Muscle layer of colon (tissue), 2 donors: ENCODE results near the gene CAPZB.

ENCODE experiments used
- H3K27ac ChIP-seq: one replicate; pipeline ENCODE4 v1.7.0; 2013; ENCODE audit warnings: low read depth, mild to moderate bottlenecking, low read length, moderate library complexity
- H3K27me3 ChIP-seq, 2 donors: one replicate each; pipeline ENCODE4 v1.7.0; 2013; ENCODE audit warnings: low read length in 2 of 2, mild to moderate bottlenecking in 2 of 2; ENCODE audit not compliant: insufficient read depth in 2 of 2, control insufficient read depth in 1 of 2
- H3K36me3 ChIP-seq: one replicate; pipeline ENCODE4 v1.7.0; 2013; ENCODE audit warnings: mild to moderate bottlenecking, low read length; ENCODE audit not compliant: insufficient read depth
- H3K4me1 ChIP-seq: one replicate; pipeline ENCODE4 v1.7.0; 2013; ENCODE audit warnings: mild to moderate bottlenecking, low read length; ENCODE audit not compliant: insufficient read depth
- H3K4me3 ChIP-seq, 2 donors: one replicate each; pipeline ENCODE4 v1.7.0; 2013; ENCODE audit warnings: low read length in 2 of 2, low read depth in 1 of 2, mild to moderate bottlenecking in 1 of 2, moderate library complexity in 1 of 2
- H3K9ac ChIP-seq: one replicate; pipeline ENCODE4 v1.7.0; 2013; ENCODE audit warnings: low read length
- H3K9me3 ChIP-seq: one replicate; pipeline ENCODE4 v1.7.0; 2013; ENCODE audit warnings: mild to moderate bottlenecking, low read length
- donor health status: abdominal sarcoma.
- donor health status: Adenocarcinoma of cecum.

CAPZB gene

GRCh38 chr1:19345391-19345790 lies 139.9 kb downstream of the CAPZB start:
- peak overlapping the region; percentile 17 for H3K27ac ChIP-seq
- no peak overlapping the region for H3K4me3 ChIP-seq
- no peaks in the 10 kb centered on the region for H3K9me3 ChIP-seq
- H3K9ac ChIP-seq, result no peak overlapping the region
- H3K36me3 ChIP-seq, result peaks cover 47% of the 10 kb centered on the region
- no peaks in the 10 kb centered on the region for H3K27me3 ChIP-seq
- peaks cover 31% of the 10 kb centered on the region for H3K4me1 ChIP-seq

- H3K9ac ChIP-seq, result no peak overlapping the region
- H3K36me3 ChIP-seq, result peaks cover 45% of the 10 kb centered on the region
- H3K27ac ChIP-seq, result no peak overlapping the region
Measured at GRCh38 chr1:19344831-19345230, 140.5 kb downstream of the CAPZB start.

GRCh38 chr1:19344372-19344810 lies 140.9 kb downstream of the CAPZB start:
- peaks cover 31% of the 10 kb centered on the region for H3K4me1 ChIP-seq
- no peak overlapping the region for H3K4me3 ChIP-seq
- H3K27me3 ChIP-seq, result no peaks in the 10 kb centered on the region
- H3K9ac ChIP-seq, result no peak overlapping the region
- H3K36me3 ChIP-seq, result peaks cover 45% of the 10 kb centered on the region
- no peaks in the 10 kb centered on the region for H3K9me3 ChIP-seq
- no peak overlapping the region for H3K27ac ChIP-seq

More at GRCh38 chr1:19344831-19345230, 140.5 kb downstream of the CAPZB start:
- Histone ChIP-seq H3K4me3 (no peak overlapping the region), H3K4me1 (peaks cover 31% of the 10 kb centered on the region), H3K9me3 (no peaks in the 10 kb centered on the region), H3K27me3 (no peaks in the 10 kb centered on the region)

- Histone ChIP-seq H3K9ac (no peak overlapping the region), H3K36me3 (peaks cover 46% of the 10 kb centered on the region), H3K4me1 (peaks cover 31% of the 10 kb centered on the region), H3K4me3 (no peak overlapping the region), H3K27ac (no peak overlapping the region), H3K27me3 (no peaks in the 10 kb centered on the region), H3K9me3 (no peaks in the 10 kb centered on the region)
Measured at GRCh38 chr1:19343617-19344350, 141.6 kb downstream of the CAPZB start.

GRCh38 chr1:19342894-19343616 lies 142.3 kb downstream of the CAPZB start:
- Histone ChIP-seq H3K36me3 (peaks cover 46% of the 10 kb centered on the region), H3K4me1 (peaks cover 23% of the 10 kb centered on the region), H3K9ac (no peak overlapping the region), H3K27me3 (no peaks in the 10 kb centered on the region), H3K9me3 (no peaks in the 10 kb centered on the region), H3K27ac (no peak overlapping the region), H3K4me3 (no peak overlapping the region)

GRCh38 chr1:19342062-19342750 lies 143.1 kb downstream of the CAPZB start:
- Histone ChIP-seq H3K9ac (no peak overlapping the region), H3K27ac (no peak overlapping the region), H3K9me3 (no peaks in the 10 kb centered on the region), H3K4me1 (peaks cover 15% of the 10 kb centered on the region), H3K4me3 (no peak overlapping the region), H3K36me3 (peaks cover 46% of the 10 kb centered on the region), H3K27me3 (no peaks in the 10 kb centered on the region)

GRCh38 chr1:19341201-19342061 lies 143.9 kb downstream of the CAPZB start:
- Histone ChIP-seq H3K27me3 (no peaks in the 10 kb centered on the region), H3K36me3 (peaks cover 46% of the 10 kb centered on the region), H3K9me3 (no peaks in the 10 kb centered on the region), H3K9ac (no peak overlapping the region), H3K27ac (no peak overlapping the region), H3K4me1 (peaks cover 13% of the 10 kb centered on the region), H3K4me3 (no peak overlapping the region)

GRCh38 chr1:19340387-19340937 lies 144.9 kb downstream of the CAPZB start:
- Histone ChIP-seq H3K9me3 (no peaks in the 10 kb centered on the region), H3K4me3 (no peak overlapping the region), H3K4me1 (peaks cover 13% of the 10 kb centered on the region), H3K36me3 (peaks cover 45% of the 10 kb centered on the region), H3K27ac (no peak overlapping the region), H3K27me3 (no peaks in the 10 kb centered on the region), H3K9ac (no peak overlapping the region)

- no peaks in the 10 kb centered on the region for H3K27me3 ChIP-seq
- H3K4me1 ChIP-seq, result peaks cover 8% of the 10 kb centered on the region
- no peak overlapping the region for H3K9ac ChIP-seq
- no peak overlapping the region for H3K4me3 ChIP-seq
- H3K36me3 ChIP-seq, result peaks cover 34% of the 10 kb centered on the region
- no peaks in the 10 kb centered on the region for H3K9me3 ChIP-seq
- H3K27ac ChIP-seq, result no peak overlapping the region
Measured at GRCh38 chr1:19339214-19339861, 146.0 kb downstream of the CAPZB start.

GRCh38 chr1:19338323-19338762 lies 147.0 kb downstream of the CAPZB start:
- no peak overlapping the region for H3K27ac ChIP-seq
- H3K36me3 ChIP-seq, result peaks cover 24% of the 10 kb centered on the region
- H3K4me3 ChIP-seq, result no peak overlapping the region
- H3K9me3 ChIP-seq, result no peaks in the 10 kb centered on the region
- no peak overlapping the region for H3K9ac ChIP-seq
- peaks cover 5% of the 10 kb centered on the region for H3K4me1 ChIP-seq
- H3K27me3 ChIP-seq, result no peaks in the 10 kb centered on the region
